Tibial nerve (tissue), 4 donors: ENCODE data around the gene SHC2.

Experiments
- CTCF ChIP-seq, 5 experiments: fragments of 200-600 bp in 3 of 5; fragments of 450-650 bp in 2 of 5; sonication (generic) in 3 of 5; IDR thresholded peaks; one replicate each; pipeline ENCODE4 v1.5.1; 2016 to 2019; ENCODE audit warnings: antibody characterized with exemption in 5 of 5, mild to moderate bottlenecking in 3 of 5, moderate library complexity in 2 of 5
- EP300 ChIP-seq, 2 donors: sonication (generic); formaldehyde crosslinking; IDR thresholded peaks; one replicate each; pipeline ENCODE4 v1.6.1; 2017; ENCODE audit warnings: antibody characterized with exemption in 2 of 2, mild to moderate bottlenecking in 1 of 2
- POLR2A ChIP-seq, 2 donors: fragments of 450-650 bp; IDR thresholded peaks; one replicate each; pipeline ENCODE4 v1.6.1; 2017; ENCODE audit warnings: antibody characterized with exemption in 2 of 2, mild to moderate bottlenecking in 2 of 2, moderate library complexity in 2 of 2

- TF ChIP-seq CTCF (IDR thresholded peaks at IDR 0.05) (no peak), EP300 (IDR thresholded peaks at IDR 0.05) (no peak), POLR2A (IDR thresholded peaks at IDR 0.05) (no peak)
Measured at GRCh38 chr19:392375-392970, 68.4 kb downstream of the SHC2 start.
